Smooth muscle cell (in vitro differentiated cells): Measurements from ENCODE around the gene CHRNA5. TPM values are rescaled to one million over a fixed set of nuclear protein-coding genes. Genes with fewer than 3 reads are reported as not detected.
A peak's percentile ranks its signal among the peaks of the same experiment; 100 is the strongest.

Experiments used
- DNase-seq: peaks from one replicate; lab custom pipeline; 2025; ENCODE audit not compliant: unreplicated experiment; lab: John Stamatoyannopoulos, UW
- H2AFZ ChIP-seq: fragments of 200-600 bp; sonication (generic); 2 replicates; pipeline ENCODE4 v1.6.0; 2016; ENCODE audit warnings: antibody characterized with exemption, low read depth, mild to moderate bottlenecking
- H3F3A ChIP-seq: fragments of 200-600 bp; sonication (generic); 2 replicates; pipeline ENCODE4 v1.6.0; 2017; ENCODE audit warnings: antibody characterized with exemption, low read depth
- H3K27ac ChIP-seq: fragments of 200-600 bp; sonication (generic); 2 replicates; pipeline ENCODE4 v1.5.1; 2016; ENCODE audit warnings: low read depth, mild to moderate bottlenecking
- H3K27me3 ChIP-seq: fragments of 200-600 bp; sonication (generic); 2 replicates; pipeline ENCODE4 v1.6.1; 2016; ENCODE audit warnings: low read depth, mild to moderate bottlenecking
- H3K36me3 ChIP-seq: fragments of 200-600 bp; sonication (generic); 2 replicates; pipeline ENCODE4 v1.5.1; 2016; ENCODE audit warnings: low read depth
- H3K4me1 ChIP-seq: fragments of 200-600 bp; sonication (generic); 2 replicates; pipeline ENCODE4 v1.5.1; 2016; ENCODE audit warnings: low read depth
- H3K4me2 ChIP-seq: fragments of 200-600 bp; sonication (generic); 2 replicates; pipeline ENCODE4 v1.6.0; 2016; ENCODE audit warnings: mild to moderate bottlenecking
- H3K4me3 ChIP-seq: fragments of 200-600 bp; sonication (generic); 2 replicates; pipeline ENCODE4 v1.5.1; 2016; ENCODE audit warnings: mild to moderate bottlenecking
- H3K79me2 ChIP-seq: fragments of 200-600 bp; sonication (generic); 2 replicates; pipeline ENCODE4 v1.6.0; 2016; ENCODE audit warnings: low read depth, mild to moderate bottlenecking
- H3K9ac ChIP-seq: fragments of 200-600 bp; sonication (generic); 2 replicates; pipeline ENCODE4 v1.6.0; 2016; ENCODE audit warnings: low read depth
- H3K9me3 ChIP-seq: fragments of 200-600 bp; sonication (generic); replicated peaks from 2 replicates; pipeline ENCODE4 v1.5.1; 2016; ENCODE audit warnings: low read depth
- H4K20me1 ChIP-seq: fragments of 200-600 bp; sonication (generic); 2 replicates; pipeline ENCODE4 v1.6.0; 2016; ENCODE audit warnings: low read depth
- CTCF ChIP-seq: fragments of 200-600 bp; sonication (generic); IDR thresholded peaks from 2 replicates; pipeline ENCODE4 v1.5.1; 2017; ENCODE audit warnings: borderline replicate concordance, mild to moderate bottlenecking, antibody characterized with exemption; ENCODE audit not compliant: insufficient read depth, poor library complexity, severe bottlenecking
- WGBS: methylation state at CpG from one replicate; pipeline ENCODE4 v1.1.7; 2016; ENCODE audit warnings: low lambda C conversion rate; 5-methylcytosine and 5-hydroxymethylcytosine counted together
- polyA plus RNA-seq: library from polyadenylated mRNA; unstranded; fragments of >200 nt; fragmentation: Nextera tagmentation; extraction: Ambion mirVana; gene quantifications from 2 replicates; pipeline ENCODE4 v1.2.1, GENCODE V29; 2016
- total RNA-seq: library from RNA; depleted of rRNA; stranded (reverse); fragments of >200 nt; gene quantifications from 2 replicates; pipeline ENCODE4 v1.2.3, GENCODE V29; 2014

Gene CHRNA5
- total and polyA plus RNA-seq, 2 experiments from 2014 or later, result 0.85 to 2.4 TPM

GRCh38 chr15:78620021-78620526, 54.8 kb downstream of the CHRNA5 start:
- Histone ChIP-seq H3K4me3 (peak overlapping the region; percentile 45), H4K20me1 (no peaks in the 10 kb centered on the region), H3K9me3 (no peaks in the 10 kb centered on the region), H3K4me2 (peak overlapping the region; percentile 85), H3K27me3 (peaks cover 63% of the 10 kb centered on the region), H2AFZ (no peak overlapping the region), H3F3A (no peaks in the 10 kb centered on the region), H3K36me3 (no peaks in the 10 kb centered on the region), H3K79me2 (no peaks in the 10 kb centered on the region), H3K4me1 (peaks cover 6% of the 10 kb centered on the region), H3K9ac (no peak overlapping the region), H3K27ac (no peak overlapping the region)
- no peak for TF ChIP-seq CTCF
- 4% methylated on average over 38 of the region's 41 CpGs for WGBS
- DNase-seq, result no peak

- peaks cover 70% of the 10 kb centered on the region for H3K27me3 ChIP-seq
- H3K4me3 ChIP-seq, result peak within 1 kb of the TSS; percentile 45
- no peaks in the 10 kb centered on the region for H3K79me2 ChIP-seq
- no peak within 1 kb of the TSS for H3K9ac ChIP-seq
- no peaks in the 10 kb centered on the region for H3K9me3 ChIP-seq
- TF ChIP-seq CTCF, result no peak
- no peaks in the 10 kb centered on the region for H4K20me1 ChIP-seq
- H3K27ac ChIP-seq, result no peak within 1 kb of the TSS
- WGBS, result 3% methylated on average over 70 of the region's 102 CpGs
- peaks cover 6% of the 10 kb centered on the region for H3K4me1 ChIP-seq
- H3K36me3 ChIP-seq, result no peaks in the 10 kb centered on the region
- peak within 1 kb of the TSS; percentile 85 for H3K4me2 ChIP-seq
- H2AFZ ChIP-seq, result no peak within 1 kb of the TSS
- H3F3A ChIP-seq, result no peaks in the 10 kb centered on the region
- DNase-seq, result no peak
These were observed 55.5 kb downstream of the CHRNA5 start, which contains the start of gene CHRNA3 for GRCh38 chr15:78620527-78621421. TSS of gene CHRNA3 (minus strand) at chr15:78620996. CDS start at chr15:78620794, 202 bp downstream.

GRCh38 chr15:78621810-78622402, 56.6 kb downstream of the CHRNA5 start:
- WGBS, result 71% methylated on average over 10 of the region's 10 CpGs
- Histone ChIP-seq H4K20me1 (no peaks in the 10 kb centered on the region), H3K27me3 (peaks cover 79% of the 10 kb centered on the region), H3K9me3 (no peaks in the 10 kb centered on the region), H3K79me2 (no peaks in the 10 kb centered on the region), H2AFZ (no peak overlapping the region), H3K9ac (no peak overlapping the region), H3F3A (no peaks in the 10 kb centered on the region), H3K27ac (no peak overlapping the region), H3K4me3 (no peak overlapping the region), H3K4me1 (peaks cover 6% of the 10 kb centered on the region), H3K36me3 (no peaks in the 10 kb centered on the region), H3K4me2 (no peak overlapping the region)
- TF ChIP-seq CTCF, result no peak
- DNase-seq, result no peak
